ENCODE measurements around the gene CD276. TPM values are rescaled to one million over a fixed set of nuclear protein-coding genes. Genes with fewer than 3 reads are reported as not detected.
"Not testable (repeated sequence)": the region's sequence is repeated elsewhere in the genome, so short reads cannot be mapped to it uniquely, and the experiment has no call there.

The CD276 gene
- total RNA-seq, 2 experiments from 2014 or later, result 0.37 to 0.96 TPM

DNA sequence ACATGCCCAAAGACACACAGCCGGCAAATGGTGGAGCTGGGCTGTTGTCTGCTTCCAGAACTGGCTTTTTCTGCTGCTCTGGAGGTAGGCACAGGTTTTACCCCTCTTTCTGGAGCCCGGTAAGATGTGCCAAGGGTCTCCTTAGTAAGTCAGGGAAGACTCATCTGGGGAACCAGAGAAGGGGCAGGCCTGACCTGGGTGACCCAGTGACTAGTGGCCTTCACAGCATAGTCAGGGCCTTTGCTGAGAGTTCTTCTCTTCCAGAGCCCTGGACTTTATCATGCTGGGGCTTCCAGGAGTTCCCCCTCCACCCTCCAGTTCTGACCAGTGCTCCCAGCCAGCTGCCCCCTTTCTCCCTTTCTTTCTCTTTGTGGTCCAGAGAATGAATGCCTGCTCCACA lies 3.2 kb downstream of the CD276 start:
- Mint-ChIP-seq H3K9me3 (no peaks in the 10 kb centered on the region), H3K36me3 (ENCODE audit: low read depth) (no peaks in the 10 kb centered on the region), H3K27me3 (peaks cover 49% of the 10 kb centered on the region), H3K4me1 (peaks cover 3% of the 10 kb centered on the region), H3K27ac (no peak overlapping the region), H3K4me3 (no peak overlapping the region)
- ChIA-PET POLR2A (no interaction called here), CTCF (interaction anchor here (1.2 to 4.9 kb wide), 4 partner anchors 10 to 51 kb away, joined by 6 to 32 read pairs (median 8); no protein-coding TSS in a partner anchor)
- no peak for DNase-seq

DNA sequence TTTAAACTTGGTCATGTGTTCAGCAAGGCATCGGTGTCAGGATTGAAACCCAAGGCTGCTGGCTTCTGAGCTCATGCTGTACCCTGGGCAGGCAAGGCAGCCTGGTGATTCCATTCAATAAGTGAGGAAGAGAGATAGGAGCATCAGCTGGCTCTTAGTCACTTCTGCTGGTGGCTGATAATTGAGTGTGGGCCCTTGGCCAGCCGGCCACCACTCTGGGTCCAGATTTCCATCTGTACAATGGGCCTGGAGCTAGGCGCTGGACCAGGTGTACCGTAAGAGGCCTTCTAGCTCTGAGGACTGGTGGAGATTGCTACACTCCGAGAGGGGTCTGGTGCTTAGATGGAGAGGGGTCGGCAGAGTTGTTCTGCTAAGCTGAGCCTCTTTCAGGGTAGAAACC lies 4.3 kb downstream of the CD276 start:
- Mint-ChIP-seq H3K27ac (no peak overlapping the region), H3K9me3 (no peaks in the 10 kb centered on the region), H3K27me3 (peaks cover 47% of the 10 kb centered on the region), H3K36me3 (ENCODE audit: low read depth) (no peaks in the 10 kb centered on the region), H3K4me1 (peaks cover 4% of the 10 kb centered on the region), H3K4me3 (no peak overlapping the region)
- no peak for DNase-seq
- ChIA-PET POLR2A (no interaction called here), CTCF (interaction anchor here (1.2 to 4.9 kb wide), 2 partner anchors 9 to 11 kb away, joined by 6 to 32 read pairs; no protein-coding TSS in a partner anchor)

DNA sequence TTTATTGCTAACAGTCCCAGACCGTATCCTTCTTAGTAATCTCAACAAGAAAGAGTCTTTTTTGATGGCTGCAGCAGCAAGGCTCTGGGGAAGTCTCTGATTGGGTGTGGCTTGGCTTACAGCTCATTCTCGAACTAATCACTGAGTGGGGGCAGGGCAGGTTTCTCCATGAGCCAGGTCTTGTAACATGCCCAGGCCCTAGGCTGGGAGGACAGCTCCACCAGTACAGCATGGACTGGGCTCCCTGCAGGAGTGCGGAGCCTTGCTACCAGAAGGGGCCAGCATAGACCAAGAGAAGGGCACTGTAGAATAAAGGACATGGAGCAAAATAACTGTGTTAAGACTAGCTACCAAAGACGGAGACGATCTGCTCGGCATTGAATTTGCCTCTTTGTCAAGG lies 7.2 kb downstream of the CD276 start:
- H3K27me3 Mint-ChIP-seq, result peaks cover 46% of the 10 kb centered on the region
- H3K27ac Mint-ChIP-seq, result no peak overlapping the region
- H3K4me1 Mint-ChIP-seq, result peaks cover 18% of the 10 kb centered on the region
- CTCF ChIA-PET, result interaction anchor here (1.0 to 1.5 kb wide), 3 partner anchors 13 to 29 kb away, joined by 3 to 4 read pairs (median 4); no protein-coding TSS in a partner anchor
- H3K4me3 Mint-ChIP-seq, result no peak overlapping the region
- H3K9me3 Mint-ChIP-seq, result no peaks in the 10 kb centered on the region
- no peak for DNase-seq
- no peaks in the 10 kb centered on the region for H3K36me3 Mint-ChIP-seq (ENCODE audit: low read depth)
- POLR2A ChIA-PET, result interaction anchor here (0.6 kb wide), 1 partner anchor 58 kb away, joined by 3 read pairs; no protein-coding TSS in a partner anchor

DNA sequence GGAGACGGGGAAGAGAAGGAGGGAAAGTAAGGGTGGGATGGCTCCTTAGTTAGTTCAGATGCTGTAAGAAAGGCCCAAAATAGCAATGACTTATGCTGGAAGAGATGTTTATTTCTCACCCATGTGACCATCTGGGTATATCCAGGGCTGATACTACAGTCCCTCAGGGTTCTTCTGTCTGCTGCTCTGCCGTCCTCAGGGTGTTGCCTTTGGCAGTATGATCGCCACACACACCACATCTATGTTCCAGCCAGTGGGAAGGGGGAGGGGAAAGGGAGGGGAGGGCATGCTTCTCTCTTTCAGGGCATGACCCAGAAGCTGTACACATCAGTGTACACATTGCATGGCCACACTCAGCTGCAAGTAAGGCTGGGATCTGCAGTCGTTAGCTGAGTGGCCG lies 10.2 kb downstream of the CD276 start:
- Mint-ChIP-seq H3K27me3 (peaks cover 48% of the 10 kb centered on the region), H3K4me1 (peaks cover 39% of the 10 kb centered on the region), H3K36me3 (ENCODE audit: low read depth) (no peaks in the 10 kb centered on the region), H3K9me3 (no peaks in the 10 kb centered on the region), H3K27ac (no peak overlapping the region), H3K4me3 (no peak overlapping the region)
- no peak for DNase-seq
- CTCF ChIA-PET, result interaction anchor here (1.0 to 8.8 kb wide), 5 partner anchors 8 to 225 kb away, joined by 5 to 94 read pairs (median 6); partner anchors contain the start of genes CD276 and NPTN
- POLR2A ChIA-PET, result no interaction called here

GRCh38 chr15:73695773-73696640 lies 11.8 kb downstream of the CD276 start:
- no peaks in the 10 kb centered on the region for H3K9me3 Mint-ChIP-seq
- no peak overlapping the region for H3K27ac Mint-ChIP-seq
- ChIA-PET POLR2A (interaction anchor here (1.0 kb wide), 1 partner anchor 55 kb away, joined by 4 read pairs; no protein-coding TSS in a partner anchor), CTCF (interaction anchor here (1.1 to 8.8 kb wide), 6 partner anchors 9 to 61 kb away, joined by 3 to 94 read pairs (median 8); partner anchors contain the start of genes CD276 and NPTN)
- peaks cover 42% of the 10 kb centered on the region for H3K4me1 Mint-ChIP-seq
- peaks cover 55% of the 10 kb centered on the region for H3K27me3 Mint-ChIP-seq
- no peak overlapping the region for H3K4me3 Mint-ChIP-seq
- no peaks in the 10 kb centered on the region for H3K36me3 Mint-ChIP-seq (ENCODE audit: low read depth)
- DNase-seq, result no peak

DNA sequence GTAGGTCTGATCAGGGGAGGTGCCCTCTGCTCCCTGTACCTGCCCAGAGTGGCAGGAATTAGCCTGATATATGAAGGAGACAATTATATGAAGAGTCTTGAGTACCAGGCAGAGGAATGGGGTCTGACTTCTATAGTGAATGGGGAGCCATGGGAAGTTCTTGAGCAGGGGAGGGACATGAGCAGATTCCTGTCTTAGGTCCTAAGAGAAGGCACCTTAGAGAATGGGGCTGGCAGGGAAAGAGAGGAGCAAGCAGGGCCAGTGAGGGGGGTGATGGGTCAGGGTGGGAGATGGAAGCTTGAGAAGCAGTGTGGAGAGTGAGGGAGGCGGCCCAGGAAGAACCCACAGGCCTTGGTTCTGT lies 12.4 kb downstream of the CD276 start:
- ChIA-PET CTCF (interaction anchor here (0.6 to 8.8 kb wide), 6 partner anchors 11 to 232 kb away, joined by 3 to 94 read pairs (median 6); partner anchors contain the start of genes CD276 and NPTN), POLR2A (interaction anchor here (0.6 to 1.0 kb wide), 2 partner anchors 55 to 456 kb away, joined by 4 to 8 read pairs; no protein-coding TSS in a partner anchor)
- no peaks in the 10 kb centered on the region for H3K9me3 Mint-ChIP-seq
- no peak overlapping the region for H3K27ac Mint-ChIP-seq
- H3K4me3 Mint-ChIP-seq, result no peak overlapping the region
- peaks cover 58% of the 10 kb centered on the region for H3K27me3 Mint-ChIP-seq
- H3K4me1 Mint-ChIP-seq, result peaks cover 42% of the 10 kb centered on the region
- no peaks in the 10 kb centered on the region for H3K36me3 Mint-ChIP-seq (ENCODE audit: low read depth)
- DNase-seq, result no peak

- ChIA-PET POLR2A (interaction anchor here (0.6 kb wide), 1 partner anchor 456 kb away, joined by 8 read pairs; no protein-coding TSS in a partner anchor), CTCF (interaction anchor here (0.6 to 8.8 kb wide), 6 partner anchors 11 to 232 kb away, joined by 3 to 94 read pairs (median 6); partner anchors contain the start of genes CD276 and NPTN)
- Mint-ChIP-seq H3K27me3 (peaks cover 58% of the 10 kb centered on the region), H3K4me1 (peaks cover 42% of the 10 kb centered on the region), H3K36me3 (ENCODE audit: low read depth) (no peaks in the 10 kb centered on the region), H3K4me3 (no peak overlapping the region), H3K9me3 (no peaks in the 10 kb centered on the region), H3K27ac (no peak overlapping the region)
- DNase-seq, result peak; percentile 86
These were observed 12.9 kb downstream of the CD276 start for GRCh38 chr15:73697033-73697467.

GRCh38 chr15:73699249-73700040 lies 15.3 kb downstream of the CD276 start:
- POLR2A ChIA-PET, result no interaction called here

DNA sequence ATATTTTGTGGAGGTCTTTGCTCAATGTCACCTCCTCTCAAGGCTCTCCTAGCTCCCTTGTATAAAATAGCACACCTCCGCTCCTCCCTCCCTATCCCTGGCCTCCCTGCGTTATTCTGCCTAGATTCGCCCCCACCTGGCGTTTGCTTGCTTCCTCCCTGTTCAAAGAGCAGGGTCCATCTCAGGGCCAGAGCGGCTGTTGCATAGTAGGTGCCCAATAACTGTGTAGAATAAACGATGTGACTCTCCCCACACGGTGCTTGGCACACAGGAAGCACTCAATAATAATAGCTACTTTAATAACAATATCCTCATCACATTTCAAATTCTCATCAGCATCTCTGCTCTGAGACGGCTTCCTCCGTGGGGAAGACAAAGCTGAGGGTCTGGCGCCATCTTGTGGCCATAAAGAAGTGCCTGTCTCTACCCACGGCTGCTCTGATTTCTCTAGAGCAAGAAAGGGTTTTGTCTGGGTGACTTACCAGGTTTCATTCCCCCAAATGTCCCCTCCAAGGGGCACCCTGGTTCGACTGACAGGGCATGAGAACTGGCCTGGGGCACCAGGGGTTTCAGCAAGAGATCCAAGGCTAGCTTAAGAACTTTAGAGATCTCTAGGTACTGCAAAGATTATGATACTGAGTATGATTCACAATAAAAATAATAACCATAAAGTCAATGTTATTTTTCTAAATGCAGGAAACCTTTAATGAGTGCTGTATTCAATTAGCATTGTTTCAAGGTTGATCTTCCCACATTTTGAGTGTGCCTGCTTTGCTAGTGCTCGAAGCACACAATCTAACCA lies 16.1 kb downstream of the CD276 start:
- peaks cover 34% of the 10 kb centered on the region for H3K27me3 Mint-ChIP-seq
- H3K27ac Mint-ChIP-seq, result no peak overlapping the region
- POLR2A ChIA-PET, result no interaction called here
- peak; percentile 84 for DNase-seq
- H3K4me1 Mint-ChIP-seq, result peaks cover 33% of the 10 kb centered on the region
- no peak overlapping the region for H3K4me3 Mint-ChIP-seq
- CTCF ChIA-PET, result interaction anchor here (0.8 to 8.8 kb wide), 13 partner anchors 10 to 140 kb away, joined by 3 to 94 read pairs (median 5); partner anchors contain the start of genes CD276 and NPTN
- no peaks in the 10 kb centered on the region for H3K36me3 Mint-ChIP-seq (ENCODE audit: low read depth)
- no peaks in the 10 kb centered on the region for H3K9me3 Mint-ChIP-seq

More at GRCh38 chr15:73699249-73700040, 15.3 kb downstream of the CD276 start:
- Mint-ChIP-seq H3K27me3 (peaks cover 40% of the 10 kb centered on the region), H3K4me1 (peaks cover 35% of the 10 kb centered on the region), H3K9me3 (no peaks in the 10 kb centered on the region), H3K36me3 (ENCODE audit: low read depth) (no peaks in the 10 kb centered on the region), H3K4me3 (no peak overlapping the region), H3K27ac (no peak overlapping the region)
- no peak for DNase-seq
- CTCF ChIA-PET, result interaction anchor here (0.7 to 8.8 kb wide), 16 partner anchors 11 to 654 kb away, joined by 3 to 94 read pairs (median 4); partner anchors contain the start of genes CD276 and NPTN

GRCh38 chr15:73702311-73703239 lies 18.4 kb downstream of the CD276 start:
- H3K4me1 Mint-ChIP-seq, result peaks cover 16% of the 10 kb centered on the region
- DNase-seq; H3K4me3 Mint-ChIP-seq; POLR2A ChIA-PET; H3K27ac Mint-ChIP-seq; H3K36me3 Mint-ChIP-seq (ENCODE audit: low read depth); H3K9me3 Mint-ChIP-seq: not testable (repeated sequence)
- CTCF ChIA-PET, result interaction anchor here (0.6 to 8.8 kb wide), 6 partner anchors 9 to 97 kb away, joined by 3 to 94 read pairs (median 4); partner anchors contain the start of gene NPTN
- peaks cover 22% of the 10 kb centered on the region for H3K27me3 Mint-ChIP-seq

DNA sequence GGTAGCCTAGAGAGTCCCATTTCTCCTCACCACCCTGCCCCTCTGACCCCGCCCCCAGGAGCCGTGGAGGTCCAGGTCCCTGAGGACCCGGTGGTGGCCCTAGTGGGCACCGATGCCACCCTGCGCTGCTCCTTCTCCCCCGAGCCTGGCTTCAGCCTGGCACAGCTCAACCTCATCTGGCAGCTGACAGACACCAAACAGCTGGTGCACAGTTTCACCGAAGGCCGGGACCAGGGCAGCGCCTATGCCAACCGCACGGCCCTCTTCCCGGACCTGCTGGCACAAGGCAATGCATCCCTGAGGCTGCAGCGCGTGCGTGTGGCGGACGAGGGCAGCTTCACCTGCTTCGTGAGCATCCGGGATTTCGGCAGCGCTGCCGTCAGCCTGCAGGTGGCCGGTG lies 19.4 kb downstream of the CD276 start:
- H3K4me3 Mint-ChIP-seq, POLR2A ChIA-PET: not testable (repeated sequence)

More for the DNA sequence above, 19.4 kb downstream of the CD276 start:
- not testable (repeated sequence) for H3K27ac Mint-ChIP-seq; H3K4me1 Mint-ChIP-seq; H3K36me3 Mint-ChIP-seq (ENCODE audit: low read depth); H3K9me3 Mint-ChIP-seq; DNase-seq
- peaks cover 17% of the 10 kb centered on the region for H3K27me3 Mint-ChIP-seq
- CTCF ChIA-PET, result interaction anchor here (1.5 kb wide), 1 partner anchor 67 kb away, joined by 9 read pairs; no protein-coding TSS in a partner anchor
